HG03097 (cell line): ENCODE measurements around the gene GAREM1.

Source experiments
- ATAC-seq: cut with Tn5 transposase; IDR thresholded peaks from one replicate; pipeline ENCODE4 v1.9.1; 2021; ENCODE audit not compliant: unreplicated experiment, low FRiP score

GAREM1 gene

DNA sequence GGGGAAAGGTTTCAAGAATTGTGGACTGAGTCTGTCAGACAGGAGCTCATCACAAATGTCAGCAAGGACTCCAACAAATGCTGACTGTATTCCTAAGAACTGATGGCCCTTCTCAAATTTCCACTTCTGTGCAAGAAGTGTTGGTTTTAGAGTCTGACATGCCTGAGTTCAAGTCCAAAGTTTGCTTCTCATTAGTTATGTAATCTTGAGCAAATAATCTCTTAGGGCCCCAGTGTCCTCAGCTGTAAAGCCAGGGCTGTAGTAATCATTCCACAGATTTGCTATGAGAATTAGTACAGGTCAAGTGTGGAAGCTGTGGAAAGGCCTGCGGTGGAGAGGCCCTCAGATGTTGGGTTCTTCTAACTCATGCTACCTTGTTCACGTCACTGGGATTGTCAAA, 257.0 kb downstream of the GAREM1 start:
- ATAC-seq = no peak
